ENCODE data around the gene NAT9.

The NAT9 gene

DNA sequence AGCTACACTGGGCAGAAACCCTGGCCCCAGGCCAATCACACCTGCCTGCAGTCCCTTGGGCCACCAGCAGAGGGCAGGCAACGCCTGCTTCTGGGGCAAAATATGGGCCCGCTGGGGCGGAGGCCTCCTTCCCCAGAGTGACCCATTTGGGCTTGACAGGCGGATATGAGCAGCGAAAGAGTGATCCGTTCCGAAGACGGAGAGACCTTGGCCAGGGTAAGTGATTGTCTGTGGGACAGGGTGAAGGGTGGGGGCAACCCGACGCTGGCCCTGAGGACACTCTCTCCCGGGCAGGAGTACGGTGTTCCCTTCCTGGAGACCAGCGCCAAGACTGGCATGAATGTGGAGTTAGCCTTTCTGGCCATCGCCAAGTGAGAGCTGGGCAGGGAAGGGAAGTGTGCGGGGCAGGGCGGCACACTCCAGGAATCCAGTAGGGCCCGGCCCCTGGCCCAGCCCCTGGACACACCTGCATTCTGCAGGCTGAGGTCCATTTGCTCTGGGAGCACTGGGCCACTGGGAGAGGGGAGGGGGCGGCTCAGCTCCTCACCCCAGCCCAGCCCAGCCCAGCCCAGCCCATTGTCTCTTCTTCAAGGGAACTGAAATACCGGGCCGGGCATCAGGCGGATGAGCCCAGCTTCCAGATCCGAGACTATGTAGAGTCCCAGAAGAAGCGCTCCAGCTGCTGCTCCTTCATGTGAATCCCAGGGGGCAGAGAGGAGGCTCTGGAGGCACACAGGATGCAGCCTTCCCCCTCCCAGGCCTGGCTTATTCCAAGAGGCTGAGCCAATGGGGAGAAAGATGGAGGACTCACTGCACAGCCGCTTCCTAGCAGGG is 31.2 kb downstream of the NAT9 start:
- DNase-seq (ENCODE audit: low spot score): peak; percentile 86

DNA sequence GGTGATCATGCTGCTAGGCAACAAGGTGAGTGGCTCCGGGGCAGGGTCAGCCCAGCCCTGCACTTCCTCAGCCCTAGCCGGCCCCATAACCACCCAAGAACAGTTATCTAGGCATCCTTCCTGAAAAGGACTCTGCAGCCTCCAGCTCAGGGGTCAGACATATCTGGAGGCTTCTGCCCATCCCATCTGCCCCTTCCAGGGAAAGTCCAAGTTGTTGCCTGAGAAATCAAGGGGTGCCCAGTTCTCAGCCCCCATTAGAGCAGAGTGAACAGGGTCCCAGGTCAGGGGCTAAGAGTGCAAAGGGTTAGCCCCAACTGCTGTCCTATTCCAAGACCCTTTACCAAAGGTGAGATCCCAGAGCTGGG is 31.8 kb downstream of the NAT9 start:
- no peak for DNase-seq (ENCODE audit: low spot score)

- DNase-seq (ENCODE audit: low spot score): no peak
Observed at GRCh38 chr17:74743755-74744154, 32.4 kb downstream of the NAT9 start.

GRCh38 chr17:74742978-74743545 is 33.1 kb downstream of the NAT9 start:
- no peak for DNase-seq (ENCODE audit: low spot score)

GRCh38 chr17:74742153-74742515 is 34.0 kb downstream of the NAT9 start:
- DNase-seq (ENCODE audit: low spot score): peak; percentile 60

DNA sequence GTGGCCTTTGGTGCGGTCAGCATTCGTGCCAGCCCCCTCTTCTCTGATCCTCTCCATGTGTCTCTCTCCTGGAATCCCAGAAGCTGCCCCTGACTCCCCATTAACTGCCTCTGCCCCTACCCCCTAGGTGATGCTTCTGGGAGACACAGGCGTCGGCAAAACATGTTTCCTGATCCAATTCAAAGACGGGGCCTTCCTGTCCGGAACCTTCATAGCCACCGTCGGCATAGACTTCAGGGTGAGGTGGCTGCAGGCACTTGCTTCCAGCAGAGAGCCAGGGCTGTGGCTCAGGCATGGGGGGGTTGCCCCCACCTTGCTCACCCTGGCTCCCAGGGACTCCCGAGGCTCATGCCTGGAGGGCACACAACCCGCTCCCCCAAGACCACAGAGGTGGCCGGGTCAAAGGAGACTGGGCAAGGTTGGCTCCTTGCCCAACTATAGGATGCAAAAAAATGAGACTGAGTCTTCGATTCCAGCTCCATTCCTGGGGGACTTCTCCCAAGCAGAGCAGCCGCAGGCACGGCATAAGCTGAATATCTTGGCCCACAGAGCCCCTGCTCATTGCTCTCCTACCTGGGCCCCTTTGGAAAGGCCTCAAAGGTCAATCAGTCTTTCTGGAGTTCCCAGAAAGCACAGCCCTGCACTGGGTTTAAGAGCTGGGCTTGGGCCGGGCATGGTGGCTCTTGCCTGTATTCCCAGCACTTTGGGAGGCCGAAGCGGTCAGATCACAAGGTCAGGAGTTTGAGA is 35.3 kb downstream of the NAT9 start:
- DNase-seq (ENCODE audit: low spot score): no peak

DNA sequence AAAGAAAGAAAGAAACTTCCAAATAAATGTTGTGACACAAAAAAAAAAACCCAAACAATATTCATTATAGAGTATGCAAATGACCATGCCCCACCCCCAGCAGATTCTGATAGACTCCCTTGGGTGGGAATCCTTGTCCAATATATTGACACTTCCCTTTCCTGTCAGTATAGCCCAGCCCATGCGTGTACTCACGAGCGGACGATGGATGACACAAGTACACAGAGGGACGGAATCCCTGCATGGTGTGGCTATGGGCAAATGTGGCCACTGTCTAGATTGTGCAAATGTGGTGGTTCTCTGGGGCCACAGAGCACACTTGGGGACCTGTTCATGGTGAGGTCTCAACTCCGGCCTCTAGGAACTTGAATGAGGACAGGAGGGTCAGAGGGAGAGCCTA is 36.0 kb downstream of the NAT9 start:
- DNase-seq (ENCODE audit: low spot score): no peak

DNA sequence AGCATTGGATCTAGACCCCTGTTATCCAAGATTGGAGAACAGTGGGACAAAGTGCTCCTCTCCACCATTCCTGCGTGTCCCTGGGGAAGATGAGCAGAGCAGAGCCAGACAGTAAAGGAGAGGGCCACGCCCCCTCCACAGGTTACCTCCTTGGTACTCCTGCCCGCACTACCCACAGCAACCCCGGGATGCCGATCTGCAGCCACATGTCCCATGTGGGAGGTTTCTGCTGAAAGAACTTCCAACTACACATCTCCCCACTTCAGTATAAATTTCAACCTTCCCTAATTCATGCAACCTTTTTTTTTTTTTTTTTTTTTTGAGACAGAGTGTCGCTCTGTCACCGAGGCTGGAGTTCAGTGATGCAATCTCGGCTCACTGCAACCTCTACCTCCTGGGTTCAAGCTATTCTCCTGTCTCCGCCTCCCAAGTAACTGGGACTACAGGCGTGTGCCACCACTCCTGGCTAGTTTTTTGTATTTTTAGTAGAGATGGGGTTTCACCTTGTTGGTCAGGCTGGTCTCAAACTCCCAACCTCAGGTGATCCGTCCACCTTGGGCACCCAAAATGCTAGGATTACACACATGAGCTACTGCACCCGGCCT is 36.8 kb downstream of the NAT9 start:
- no peak for DNase-seq (ENCODE audit: low spot score)

- peak; percentile 79 for DNase-seq (ENCODE audit: low spot score)
Observed at GRCh38 chr17:74738051-74738996, 37.8 kb downstream of the NAT9 start.

DNA sequence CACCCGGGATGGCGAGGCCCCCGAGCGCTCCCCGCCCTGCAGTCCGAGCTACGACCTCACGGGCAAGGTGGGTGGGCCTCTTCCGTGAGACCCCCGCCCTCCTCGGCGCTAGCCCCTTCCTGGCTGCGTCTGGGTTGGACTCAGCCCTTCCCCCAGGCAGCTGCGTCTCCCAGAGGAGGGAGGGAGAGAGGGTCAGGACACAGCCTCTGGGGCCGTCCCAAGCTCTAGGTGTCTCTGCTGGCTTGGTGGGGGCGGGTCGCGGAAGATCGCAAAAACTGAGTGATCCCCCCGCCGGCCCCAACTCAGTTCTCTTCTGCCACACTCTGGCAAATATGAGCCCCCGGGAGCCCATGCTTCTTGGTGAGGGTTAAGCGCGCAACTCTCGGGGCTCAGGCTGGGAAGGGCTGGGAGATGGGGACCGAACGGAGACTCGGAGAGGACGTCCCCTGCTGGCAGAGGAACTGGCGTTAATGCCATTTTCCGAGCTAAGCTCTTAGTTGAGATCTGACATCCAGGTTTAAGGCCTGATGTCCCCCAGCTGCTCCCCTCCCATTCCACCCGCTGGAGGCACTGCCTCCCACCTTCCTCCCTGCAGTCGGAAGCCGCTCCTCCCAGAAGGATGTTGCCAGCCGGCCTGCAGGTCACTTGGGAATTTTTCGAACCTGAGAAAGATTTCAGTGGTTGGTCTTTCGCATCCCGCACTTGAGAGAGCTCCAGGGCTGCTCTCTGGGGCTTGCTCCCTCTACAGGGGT is 38.7 kb downstream of the NAT9 start:
- peak; percentile 46 for DNase-seq (ENCODE audit: low spot score)

DNA sequence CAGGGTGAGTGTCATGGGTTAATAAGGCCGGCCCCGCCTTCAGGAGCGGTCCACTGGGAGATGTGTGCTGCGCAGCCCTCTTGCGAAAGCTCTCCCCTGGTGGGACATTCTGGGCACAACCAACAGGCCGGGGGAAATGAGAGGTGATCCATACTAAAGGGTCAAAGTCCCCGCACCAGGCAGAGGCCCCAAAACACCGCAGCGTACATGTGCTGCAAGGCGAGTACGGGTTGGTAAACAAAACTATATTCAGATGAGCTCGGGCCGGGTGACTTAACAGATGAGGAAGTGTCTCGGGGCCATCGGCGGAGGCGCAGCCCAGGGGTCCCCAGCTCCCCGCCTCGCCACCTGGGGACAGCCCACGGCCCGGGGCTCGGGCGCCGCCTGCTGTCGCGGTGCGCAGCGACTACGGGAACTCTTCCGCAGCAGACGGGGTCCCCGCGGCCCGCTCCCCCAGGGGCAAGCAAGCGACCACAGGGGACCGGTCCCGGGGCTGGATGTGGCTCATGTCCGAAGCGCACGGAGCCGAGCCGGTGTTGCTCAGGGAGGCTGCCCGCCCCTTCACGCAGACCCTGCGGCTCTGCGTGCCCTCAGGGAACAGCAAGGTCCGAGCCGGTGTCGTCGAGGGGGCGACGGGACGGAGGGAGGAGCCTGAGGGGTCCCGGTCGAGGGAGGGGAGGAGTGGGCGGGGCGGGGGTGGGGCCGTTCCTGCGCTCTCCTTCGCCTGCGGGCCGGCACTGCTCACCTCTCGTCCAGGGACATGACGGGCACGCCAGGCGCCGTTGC is 39.4 kb downstream of the NAT9 start, which contains the start of gene RAB37:
Gene RAB37 (plus strand): TSS at position 744 of the 786 bp plus-strand sequence. CDS start 17 bp downstream, at position 761.
- peak; percentile 48 for DNase-seq (ENCODE audit: low spot score)

- no peak for DNase-seq (ENCODE audit: low spot score)
Observed at GRCh38 chr17:74734256-74734655, 41.9 kb downstream of the NAT9 start.

DNA sequence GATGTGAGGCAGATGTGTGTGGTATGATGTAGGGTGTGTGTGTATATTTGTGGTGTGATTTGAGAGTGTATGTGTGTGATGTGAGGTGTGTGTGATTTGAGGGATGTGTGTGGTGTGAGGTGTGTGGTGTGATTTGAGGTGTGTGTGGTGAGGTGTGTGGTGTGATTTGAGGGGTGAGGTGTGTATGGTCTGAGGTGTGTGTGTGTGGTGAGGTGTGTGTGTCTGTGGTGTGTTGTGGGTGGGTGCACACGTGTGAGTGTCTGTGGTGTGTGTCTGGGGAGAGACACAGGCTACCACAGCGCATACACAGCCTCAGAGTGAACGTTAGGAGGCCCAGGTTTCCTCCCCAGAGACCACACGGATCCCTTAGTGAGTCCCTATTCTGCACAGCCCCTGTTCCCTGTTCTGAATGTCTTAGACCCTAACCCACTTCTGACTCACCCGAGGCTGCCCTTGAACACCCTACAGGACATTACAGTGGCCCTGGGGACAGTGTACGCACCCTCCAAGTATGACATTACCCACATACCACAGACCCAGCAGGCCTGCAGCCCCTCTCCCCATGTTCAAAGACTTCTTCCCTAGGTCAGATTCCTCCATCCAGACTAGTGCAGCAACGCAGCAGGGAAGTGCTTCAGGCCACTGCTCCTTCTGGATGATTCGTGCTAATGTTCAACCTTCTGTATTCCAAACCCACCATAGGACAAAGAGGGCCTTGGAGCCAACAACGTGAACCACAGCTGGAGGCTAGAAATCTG is 42.6 kb downstream of the NAT9 start:
- no peak for DNase-seq (ENCODE audit: low spot score)

GRCh38 chr17:74732042-74732867 is 43.9 kb downstream of the NAT9 start:
- DNase-seq (ENCODE audit: low spot score): no peak

- DNase-seq (ENCODE audit: low spot score): no peak
Observed at GRCh38 chr17:74731347-74731605, 44.9 kb downstream of the NAT9 start.

DNA sequence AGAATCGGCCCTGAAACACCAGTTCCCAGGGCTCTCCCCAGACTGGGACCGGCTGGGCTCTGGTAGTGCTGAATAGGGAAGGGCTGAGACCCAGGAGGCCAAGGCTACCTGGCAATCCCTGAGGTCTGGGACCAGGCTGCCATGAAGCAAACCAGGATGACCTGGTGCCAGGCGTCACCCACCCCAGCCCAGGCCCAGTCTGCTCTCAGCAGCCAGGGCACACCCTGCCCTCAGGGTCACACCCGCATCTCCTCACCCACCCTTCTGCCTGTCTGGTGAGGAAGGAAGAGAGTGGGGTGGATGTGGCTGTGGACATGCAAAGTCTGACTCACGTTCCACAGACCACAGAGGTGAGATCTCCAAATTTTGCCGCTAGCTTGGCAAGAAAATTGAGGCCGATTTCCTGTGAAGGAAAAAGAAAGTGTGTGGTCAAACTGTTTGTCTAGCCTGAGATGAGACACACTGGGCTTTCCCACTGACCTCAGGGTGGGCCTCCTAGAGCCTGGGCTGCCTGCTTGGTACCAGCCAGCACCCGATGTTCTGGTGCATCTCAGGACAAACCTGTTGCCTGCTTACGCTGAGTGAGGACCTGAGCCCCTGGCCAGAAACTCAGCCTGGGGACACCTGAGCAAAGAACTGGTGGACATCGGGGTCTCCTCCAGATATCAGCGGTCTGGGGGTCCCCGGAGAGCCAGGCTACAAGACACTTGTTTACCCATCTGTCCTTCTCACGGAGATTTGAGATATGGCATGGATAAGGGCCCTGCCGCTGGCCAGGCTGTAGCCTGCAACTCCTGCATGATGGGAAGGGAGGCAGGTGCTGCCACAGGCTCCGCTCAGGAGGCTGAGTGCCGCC is 45.4 kb downstream of the NAT9 start:
- peak; percentile 79 for DNase-seq (ENCODE audit: low spot score)

- DNase-seq (ENCODE audit: low spot score): no peak
Observed at GRCh38 chr17:74729866-74730265, 46.3 kb downstream of the NAT9 start.

- DNase-seq (ENCODE audit: low spot score): no peak
Observed at GRCh38 chr17:74729368-74729767, 46.8 kb downstream of the NAT9 start.
